Measurements from ENCODE around the gene LRRC61.

Gene LRRC61

DNA sequence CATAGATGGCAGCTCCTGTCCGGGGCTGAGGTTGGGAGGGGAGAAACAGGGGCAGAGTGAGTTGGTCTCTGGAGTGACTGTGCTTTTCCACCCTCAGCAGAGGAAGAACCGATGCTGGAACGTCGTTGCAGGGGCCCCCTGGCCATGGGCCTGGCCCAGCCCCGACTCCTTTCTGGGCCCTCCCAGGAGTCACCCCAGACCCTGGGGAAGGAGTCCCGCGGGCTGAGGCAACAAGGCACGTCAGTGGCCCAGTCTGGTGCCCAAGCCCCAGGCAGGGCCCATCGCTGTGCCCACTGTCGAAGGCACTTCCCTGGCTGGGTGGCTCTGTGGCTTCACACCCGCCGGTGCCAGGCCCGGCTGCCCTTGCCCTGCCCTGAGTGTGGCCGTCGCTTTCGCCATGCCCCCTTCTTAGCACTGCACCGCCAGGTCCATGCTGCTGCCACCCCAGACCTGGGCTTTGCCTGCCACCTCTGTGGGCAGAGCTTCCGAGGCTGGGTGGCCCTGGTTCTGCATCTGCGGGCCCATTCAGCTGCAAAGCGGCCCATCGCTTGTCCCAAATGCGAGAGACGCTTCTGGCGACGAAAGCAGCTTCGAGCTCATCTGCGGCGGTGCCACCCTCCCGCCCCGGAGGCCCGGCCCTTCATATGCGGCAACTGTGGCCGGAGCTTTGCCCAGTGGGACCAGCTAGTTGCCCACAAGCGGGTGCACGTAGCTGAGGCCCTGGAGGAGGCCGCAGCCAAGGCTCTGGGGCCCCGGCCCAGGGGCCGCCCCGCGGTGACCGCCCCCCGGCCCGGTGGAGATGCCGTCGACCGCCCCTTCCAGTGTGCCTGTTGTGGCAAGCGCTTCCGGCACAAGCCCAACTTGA lies 48.2 kb downstream of the LRRC61 start:
- Histone ChIP-seq H3K36me3 (ENCODE audit: insufficient read depth) (peaks cover 23% of the 10 kb centered on the region; the same call in 1 of the 2 replicates), H4K20me1 (ENCODE audit: insufficient read depth) (no peaks in the 10 kb centered on the region), H3K79me2 (ENCODE audit: insufficient read depth, low read depth) (peaks cover 70% of the 10 kb centered on the region), H3K27ac (peak overlapping the region; percentile 100), H2AFZ (ENCODE audit: low read depth) (no peak overlapping the region), H3K4me1 (ENCODE audit: low read depth, poor library complexity, severe bottlenecking) (peaks cover 77% of the 10 kb centered on the region), H3K4me3 (IDR thresholded peaks at IDR 0.05; ENCODE audit: insufficient read depth, low read depth, low read length) (no peak overlapping the region), H3K9ac (peak overlapping the region; percentile 100; the same call in 1 of the 2 replicates), H3K27me3 (ENCODE audit: insufficient read depth, low read depth) (no peaks in the 10 kb centered on the region), H3K4me2 (peak overlapping the region; percentile 97)
- TF ChIP-seq CTCF (conservative IDR thresholded peaks at IDR 0.05; ENCODE audit: low read depth, low read length): no peak

GRCh38 chr7:150371996-150372270 lies 48.8 kb downstream of the LRRC61 start:
- no peaks in the 10 kb centered on the region for H3K27me3 ChIP-seq (ENCODE audit: insufficient read depth, low read depth)
- 0 out of 2 replicates have a peak overlapping the region, but pooled peaks have one; percentile 70 for H3K4me2 ChIP-seq
- no peak overlapping the region for H3K27ac ChIP-seq
- H4K20me1 ChIP-seq (ENCODE audit: insufficient read depth): no peaks in the 10 kb centered on the region
- no peak overlapping the region for H3K4me3 ChIP-seq (IDR thresholded peaks at IDR 0.05; ENCODE audit: insufficient read depth, low read depth, low read length)
- H3K79me2 ChIP-seq (ENCODE audit: insufficient read depth, low read depth): peaks cover 71% of the 10 kb centered on the region
- peaks cover 77% of the 10 kb centered on the region for H3K4me1 ChIP-seq (ENCODE audit: low read depth, poor library complexity, severe bottlenecking)
- peaks cover 23% of the 10 kb centered on the region; the same call in 1 of the 2 replicates for H3K36me3 ChIP-seq (ENCODE audit: insufficient read depth)
- no peak overlapping the region for H2AFZ ChIP-seq (ENCODE audit: low read depth)
- no peak overlapping the region for H3K9ac ChIP-seq
- TF ChIP-seq CTCF (conservative IDR thresholded peaks at IDR 0.05; ENCODE audit: low read depth, low read length): no peak

GRCh38 chr7:150372271-150373048 lies 49.3 kb downstream of the LRRC61 start:
- Histone ChIP-seq H4K20me1 (ENCODE audit: insufficient read depth) (no peaks in the 10 kb centered on the region), H3K27me3 (ENCODE audit: insufficient read depth, low read depth) (no peaks in the 10 kb centered on the region), H3K4me3 (IDR thresholded peaks at IDR 0.05; ENCODE audit: insufficient read depth, low read depth, low read length) (no peak overlapping the region), H3K9ac (no peak overlapping the region), H2AFZ (ENCODE audit: low read depth) (no peak overlapping the region), H3K27ac (no peak overlapping the region; the same call in 1 of the 2 replicates), H3K36me3 (ENCODE audit: insufficient read depth) (peaks cover 23% of the 10 kb centered on the region; the same call in 1 of the 2 replicates), H3K79me2 (ENCODE audit: insufficient read depth, low read depth) (peaks cover 76% of the 10 kb centered on the region), H3K4me1 (ENCODE audit: low read depth, poor library complexity, severe bottlenecking) (peaks cover 77% of the 10 kb centered on the region), H3K4me2 (peak overlapping the region; percentile 70; the same call in 1 of the 2 replicates)
- no peak for TF ChIP-seq CTCF (conservative IDR thresholded peaks at IDR 0.05; ENCODE audit: low read depth, low read length)

GRCh38 chr7:150373049-150373801 lies 50.1 kb downstream of the LRRC61 start:
- H3K4me2 ChIP-seq: peak overlapping the region; percentile 70
- H3K79me2 ChIP-seq (ENCODE audit: insufficient read depth, low read depth): peaks cover 79% of the 10 kb centered on the region
- peaks cover 81% of the 10 kb centered on the region for H3K4me1 ChIP-seq (ENCODE audit: low read depth, poor library complexity, severe bottlenecking)
- H3K27ac ChIP-seq: peak overlapping the region; percentile 89
- no peaks in the 10 kb centered on the region for H3K27me3 ChIP-seq (ENCODE audit: insufficient read depth, low read depth)
- H2AFZ ChIP-seq (ENCODE audit: low read depth): no peak overlapping the region
- peaks cover 23% of the 10 kb centered on the region; the same call in 1 of the 2 replicates for H3K36me3 ChIP-seq (ENCODE audit: insufficient read depth)
- TF ChIP-seq CTCF (conservative IDR thresholded peaks at IDR 0.05; ENCODE audit: low read depth, low read length): no peak
- H3K9ac ChIP-seq: no peak overlapping the region; the same call in 1 of the 2 replicates
- H4K20me1 ChIP-seq (ENCODE audit: insufficient read depth): no peaks in the 10 kb centered on the region
- no peak overlapping the region for H3K4me3 ChIP-seq (IDR thresholded peaks at IDR 0.05; ENCODE audit: insufficient read depth, low read depth, low read length)

All from KMS-11 (cell line).